GM19239 (cell line): ENCODE measurements around the gene PSME3.

ENCODE experiments used
- DNase-seq: peaks from one replicate; pipeline ENCODE4 v3.0.0; 2011; ENCODE audit warnings: low spot score; ENCODE audit not compliant: insufficient read length
- FAIRE-seq: peaks from 2 replicates; lab custom pipeline; 2011; peaks lifted over from hg19 to GRCh38; lab: Jason Lieb, UNC

The PSME3 gene

DNA sequence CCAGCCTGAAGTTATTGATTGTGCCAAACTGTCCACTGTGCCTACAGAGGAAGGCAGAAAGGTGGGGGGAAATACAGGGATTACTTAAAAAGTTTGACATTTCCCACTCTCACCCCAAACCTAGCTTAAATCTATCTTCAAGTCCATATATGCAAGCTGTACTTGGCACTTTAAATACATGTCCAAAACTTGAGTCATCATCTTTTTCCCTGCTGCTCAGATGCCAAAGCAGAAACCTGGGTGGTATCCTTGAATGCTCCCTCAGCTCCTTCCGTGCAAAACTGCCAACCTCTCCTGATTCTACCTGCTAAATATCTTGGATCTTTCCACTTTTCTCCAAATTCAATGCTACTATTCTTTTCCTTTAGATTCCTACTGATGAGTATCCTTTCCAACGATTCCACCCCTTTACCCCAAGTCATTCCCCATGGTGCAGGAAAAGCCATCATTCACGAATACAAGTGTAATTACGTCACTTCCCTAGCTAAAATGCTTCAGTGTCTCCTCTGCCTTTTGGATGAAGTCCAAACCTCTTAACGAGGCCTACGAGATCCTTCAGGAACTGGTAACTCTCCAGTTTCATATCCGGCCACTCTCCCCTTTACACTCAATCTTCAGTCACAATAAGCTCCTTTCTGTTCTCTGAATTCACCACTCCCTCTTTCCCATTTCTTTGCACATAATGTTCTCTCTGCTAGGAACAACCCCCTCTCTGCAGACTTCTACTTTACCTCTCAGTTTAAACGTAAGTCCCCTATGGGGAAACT lies 18.4 kb upstream of the PSME3 start:
- DNase-seq (no peak), FAIRE-seq (no peak)

DNA sequence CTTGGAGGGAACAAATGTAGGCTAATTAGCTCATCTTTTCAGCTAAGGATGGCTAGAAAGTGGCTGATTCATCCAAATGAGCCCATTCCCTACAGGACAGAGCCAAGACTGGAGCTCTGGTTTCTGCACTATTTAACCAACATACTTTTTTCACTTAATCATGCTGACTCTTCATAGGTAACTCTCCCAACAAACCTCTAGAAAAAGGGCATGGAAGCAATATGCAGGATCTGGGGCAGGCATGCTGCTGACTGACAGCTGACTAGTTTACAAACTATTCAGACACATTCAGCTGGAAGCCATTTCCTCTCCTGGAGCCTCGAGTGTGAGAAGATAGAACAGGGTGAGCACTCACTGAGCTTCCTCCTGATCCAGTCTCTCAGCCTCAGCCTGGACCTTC lies 15.3 kb upstream of the PSME3 start:
- DNase-seq (no peak), FAIRE-seq (no peak)

DNA sequence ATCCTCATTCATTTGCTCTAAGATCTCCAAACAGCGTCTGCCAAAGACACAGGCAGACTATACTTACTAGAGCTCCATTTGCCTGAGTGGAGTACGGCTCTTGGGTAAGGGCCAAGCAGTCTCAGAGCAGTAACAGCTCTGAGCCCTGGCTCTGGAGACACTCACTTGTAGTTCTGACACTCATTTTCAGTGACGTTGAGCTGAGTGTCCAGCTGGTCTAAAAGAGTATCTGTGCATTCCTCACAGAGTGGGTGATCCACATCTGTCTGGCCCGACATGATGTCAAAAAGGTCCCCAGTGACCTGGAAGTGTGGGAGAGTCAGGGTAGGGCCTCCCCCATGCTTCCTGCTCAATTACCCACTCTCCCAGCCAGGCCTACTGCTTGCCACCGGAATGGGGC lies 14.8 kb upstream of the PSME3 start:
- DNase-seq (no peak), FAIRE-seq (no peak)

DNA sequence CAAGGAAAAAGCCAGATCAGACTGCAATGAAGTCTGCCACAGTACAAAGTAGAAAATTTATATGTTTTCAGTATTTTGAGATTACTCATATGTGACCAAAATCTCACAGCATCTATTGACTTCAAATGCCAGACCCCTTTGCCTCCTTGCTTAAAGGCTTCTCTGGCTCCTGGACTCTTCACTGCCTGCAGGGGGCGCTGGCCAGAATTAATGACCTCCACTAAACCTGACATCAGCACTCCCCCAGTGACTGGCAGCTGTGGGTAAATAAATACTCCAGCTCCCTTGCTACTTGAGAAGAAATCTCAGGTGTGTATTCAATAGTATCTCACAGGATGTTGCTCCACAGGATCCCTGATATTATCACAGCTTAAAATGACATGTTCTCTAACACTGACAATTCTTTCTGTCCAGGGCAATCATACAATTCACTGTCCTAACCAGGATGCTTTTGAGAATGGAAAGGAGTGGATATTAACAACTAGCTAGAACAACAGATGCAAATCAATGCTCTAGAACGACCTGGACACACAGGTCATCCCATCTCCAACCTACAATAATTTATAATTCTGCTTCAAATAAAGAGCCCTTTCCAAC lies 13.2 kb upstream of the PSME3 start:
- DNase-seq (peak; percentile 39), FAIRE-seq (no peak)

DNA sequence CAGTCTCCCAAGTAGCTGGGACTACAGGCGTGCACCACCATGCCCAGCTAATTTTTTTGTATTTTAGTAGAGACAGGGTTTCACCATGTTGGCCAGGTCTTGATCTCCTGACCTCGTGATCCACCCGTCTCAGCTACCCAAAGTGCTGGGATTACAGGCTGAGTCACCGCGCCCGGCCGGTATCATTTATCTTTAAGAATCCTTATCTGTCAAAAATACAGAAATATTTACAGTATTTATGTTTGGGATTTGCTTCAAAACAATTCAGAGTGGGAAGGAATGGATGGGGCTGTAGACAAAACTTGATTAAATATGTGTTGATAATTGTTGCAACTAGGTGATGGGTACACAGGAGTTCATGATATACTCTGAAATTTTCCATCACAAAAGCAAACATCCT lies 12.0 kb upstream of the PSME3 start:
- DNase-seq: no peak
- FAIRE-seq: no peak

DNA sequence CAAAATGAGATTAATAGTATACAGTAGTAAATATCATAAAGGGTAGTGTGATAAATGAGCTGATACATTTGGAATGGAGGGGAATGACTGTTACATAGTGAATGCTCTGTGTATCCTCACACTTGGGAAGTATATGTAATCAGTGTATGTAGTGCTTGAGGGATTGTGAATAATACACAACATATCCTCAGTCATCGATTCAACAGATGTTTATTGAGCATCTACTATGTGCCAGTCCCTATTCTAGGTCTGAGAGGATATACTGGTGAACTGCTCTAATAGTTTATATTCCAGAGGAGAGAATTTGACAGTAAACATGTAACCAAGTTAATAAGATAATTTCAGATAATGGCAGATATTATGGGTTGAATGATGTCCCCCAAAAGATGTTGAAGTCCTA lies 5.7 kb upstream of the PSME3 start:
- DNase-seq (no peak), FAIRE-seq (no peak)

DNA sequence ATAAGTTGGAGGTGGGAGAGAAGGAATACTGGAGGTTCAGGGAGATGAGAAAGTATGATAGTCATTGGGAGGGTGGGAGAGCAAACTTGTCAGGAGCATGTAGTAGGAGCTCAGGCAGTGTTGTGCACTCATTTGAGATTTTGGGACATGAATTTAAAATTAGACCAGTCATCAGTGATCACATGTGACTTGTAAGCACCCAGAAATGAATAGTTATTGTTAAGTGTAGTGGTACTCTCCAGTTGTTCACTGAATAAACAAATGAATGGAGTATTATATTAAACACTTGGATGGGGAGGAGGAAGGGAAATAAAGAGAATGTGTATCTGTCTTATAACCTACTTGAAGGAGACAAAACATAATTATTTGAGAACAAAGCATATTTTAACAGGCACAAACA lies 2.2 kb upstream of the PSME3 start:
- no peak for FAIRE-seq

DNA sequence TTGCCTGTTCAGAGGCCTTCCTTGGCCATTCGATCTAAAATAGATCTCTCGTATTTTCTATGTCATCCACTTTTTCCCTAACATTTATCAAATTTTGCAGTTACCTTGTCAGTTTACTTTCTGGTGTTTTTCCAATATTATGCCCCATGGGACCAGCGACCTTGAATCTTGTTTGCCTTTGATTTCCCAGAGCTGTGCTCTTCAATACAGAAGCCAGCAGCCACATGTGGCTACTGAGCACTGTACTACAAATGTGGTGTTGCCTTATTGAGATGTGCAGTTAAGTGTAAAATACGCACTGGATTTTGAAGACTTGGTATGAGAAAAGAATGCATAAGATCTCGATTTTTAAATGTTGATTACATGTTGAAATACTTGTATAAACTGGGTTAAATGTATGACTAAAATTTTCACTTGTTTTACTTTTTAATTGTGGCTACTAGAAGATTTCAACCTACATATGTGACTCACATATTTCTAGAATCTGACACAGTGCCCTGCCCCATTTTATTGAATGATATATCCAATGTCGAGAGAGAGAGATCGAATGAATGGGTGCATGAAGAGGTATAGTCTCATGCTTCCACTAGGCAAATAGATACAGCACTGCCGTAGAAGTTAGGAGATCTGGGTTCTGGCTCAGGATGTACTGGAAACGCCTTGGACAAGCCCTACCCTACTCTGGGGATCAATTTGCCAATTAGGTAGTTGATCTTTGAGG lies 824 bp upstream of the PSME3 start:
- DNase-seq: no peak
- FAIRE-seq: no peak

More for the DNA sequence above, 2.2 kb upstream of the PSME3 start:
- DNase-seq: no peak

DNA sequence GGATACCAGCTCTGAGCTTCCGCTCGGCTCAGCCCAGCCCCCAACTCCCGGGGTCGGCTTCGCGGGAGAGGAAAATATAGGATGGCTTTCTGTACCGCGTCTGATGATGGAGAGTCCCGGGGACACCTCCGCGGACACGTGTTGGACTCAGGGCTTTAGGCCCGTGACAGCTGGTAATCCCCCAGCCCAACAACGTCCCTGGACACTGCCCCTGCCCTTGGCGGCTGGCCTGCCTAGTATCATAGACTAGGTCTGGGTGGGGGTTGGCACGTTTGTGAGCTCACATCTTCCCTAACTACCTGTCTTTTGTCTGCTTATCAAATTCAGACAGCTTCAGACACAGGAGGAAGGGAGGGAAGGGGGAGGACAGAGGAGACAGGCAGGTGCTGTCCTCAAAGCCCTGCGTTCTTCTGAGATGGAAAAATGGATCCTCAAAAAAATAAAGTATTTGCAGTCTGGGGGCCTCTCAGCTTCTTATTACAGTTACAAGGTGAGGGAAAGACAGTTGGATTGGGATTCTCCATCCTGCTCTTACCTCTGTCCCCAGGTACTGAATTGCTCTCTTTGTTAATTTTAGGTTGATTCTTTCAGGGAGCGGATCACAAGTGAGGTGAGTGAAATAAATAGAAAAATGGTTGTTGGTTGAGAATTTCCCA lies 698 bp downstream of the PSME3 start:
- FAIRE-seq: no peak
- DNase-seq: no peak

DNA sequence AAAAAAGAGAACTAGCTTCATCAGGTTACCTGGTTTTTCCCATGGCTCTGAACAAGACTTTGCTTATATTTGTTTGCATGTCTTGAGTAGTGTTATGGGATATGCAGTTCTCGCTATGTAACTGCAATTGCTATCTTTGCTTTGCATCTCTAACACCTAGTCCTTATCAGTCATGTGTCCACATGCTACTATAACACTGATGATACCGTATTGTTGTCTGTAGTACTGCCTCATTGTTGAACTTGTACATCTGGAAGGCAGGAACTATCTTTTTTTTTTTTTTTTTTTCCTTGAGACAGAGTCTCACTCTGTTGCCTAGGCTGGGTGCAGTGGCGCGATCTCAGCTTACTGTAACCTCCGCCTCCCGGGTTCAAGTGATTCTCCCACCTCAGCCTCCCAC lies 2.5 kb downstream of the PSME3 start:
- FAIRE-seq (no peak), DNase-seq (no peak)

DNA sequence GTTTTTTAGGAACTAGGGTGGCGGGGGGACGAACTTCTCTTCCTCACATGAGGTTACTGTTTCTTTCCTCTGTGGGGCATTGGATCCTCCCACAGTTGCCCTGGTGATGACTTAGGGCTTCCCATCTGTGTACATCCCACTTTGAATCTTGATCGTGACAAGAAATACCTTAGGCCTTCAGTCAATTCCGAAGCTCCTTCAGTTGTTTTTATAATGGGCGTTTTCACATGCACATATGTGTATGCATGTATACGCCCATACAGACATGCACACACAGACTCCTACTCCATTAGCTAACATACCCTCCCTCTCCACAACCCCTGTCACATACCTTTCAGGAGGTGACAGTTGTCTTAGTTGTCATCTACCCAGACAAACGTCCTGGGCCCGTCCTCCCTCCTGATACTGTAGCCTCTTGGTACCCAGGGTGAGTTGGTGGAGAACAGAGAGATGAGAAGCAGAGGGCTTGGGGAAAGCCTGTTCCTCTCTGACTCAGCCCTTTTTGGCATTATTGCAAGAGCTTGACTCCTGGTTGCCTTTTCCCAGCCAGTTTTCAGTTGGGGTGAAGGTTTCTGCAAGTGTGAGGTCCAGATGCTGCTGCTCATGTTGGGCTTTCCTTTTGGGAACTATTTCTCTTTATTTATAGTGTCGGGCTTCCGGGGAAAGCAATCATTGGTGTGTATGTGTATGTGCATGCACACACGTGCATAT lies 8.9 kb downstream of the PSME3 start:
- FAIRE-seq (no peak), DNase-seq (no peak)

DNA sequence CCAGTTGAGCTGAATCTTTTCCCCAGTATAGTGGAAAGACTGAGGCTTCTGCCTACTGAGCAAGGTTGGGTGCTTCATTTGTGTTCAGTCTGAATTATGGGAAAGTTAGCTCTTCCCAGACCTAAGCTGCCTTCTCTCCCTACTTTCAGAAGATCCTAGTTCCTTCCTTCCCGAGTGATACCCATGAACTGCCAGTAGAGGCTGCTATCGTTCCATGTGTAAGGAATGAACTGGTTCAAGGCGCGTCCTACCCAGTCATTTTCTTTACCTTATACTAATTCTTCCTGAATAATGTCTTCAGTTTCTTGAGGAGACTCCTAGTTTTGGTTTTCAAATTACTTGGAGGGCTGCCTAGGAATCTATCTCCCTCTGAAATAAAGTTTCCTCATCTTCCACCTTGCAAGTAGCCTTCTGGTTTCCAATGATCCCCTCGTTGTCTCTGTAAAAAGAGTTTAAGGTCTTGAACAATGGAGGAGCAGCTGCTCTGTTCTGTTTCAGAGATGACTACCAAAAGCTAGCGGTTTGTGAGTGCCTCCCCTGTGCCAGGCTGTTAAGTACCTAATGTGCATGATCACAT lies 10.2 kb downstream of the PSME3 start:
- DNase-seq (no peak), FAIRE-seq (peak; percentile 28)

DNA sequence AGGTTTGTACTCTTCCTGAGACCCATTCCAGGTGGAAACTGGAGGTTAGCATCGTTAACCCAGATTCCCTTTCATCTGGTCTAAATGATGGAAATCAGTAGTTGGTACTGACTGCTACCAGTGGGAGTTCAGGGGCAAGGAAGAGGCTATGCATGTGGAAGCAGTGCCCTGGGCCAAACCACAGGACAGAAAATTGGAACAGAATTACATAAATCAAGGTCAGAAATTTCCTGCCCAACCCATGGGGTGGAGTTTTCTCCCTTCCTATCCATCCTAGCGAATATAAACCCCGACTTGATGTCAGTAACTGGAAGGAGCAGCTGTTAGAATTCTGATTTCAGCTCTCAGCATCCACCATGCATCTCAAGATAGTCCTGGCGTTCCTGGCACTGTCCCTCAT lies 11.1 kb downstream of the PSME3 start, which contains the start of gene AOC2:
Gene AOC2, plus strand, starts transcription at position 310 of the 400 bp plus-strand sequence. Its CDS starts 47 bp downstream, at position 357.
- FAIRE-seq (no peak), DNase-seq (no peak)

DNA sequence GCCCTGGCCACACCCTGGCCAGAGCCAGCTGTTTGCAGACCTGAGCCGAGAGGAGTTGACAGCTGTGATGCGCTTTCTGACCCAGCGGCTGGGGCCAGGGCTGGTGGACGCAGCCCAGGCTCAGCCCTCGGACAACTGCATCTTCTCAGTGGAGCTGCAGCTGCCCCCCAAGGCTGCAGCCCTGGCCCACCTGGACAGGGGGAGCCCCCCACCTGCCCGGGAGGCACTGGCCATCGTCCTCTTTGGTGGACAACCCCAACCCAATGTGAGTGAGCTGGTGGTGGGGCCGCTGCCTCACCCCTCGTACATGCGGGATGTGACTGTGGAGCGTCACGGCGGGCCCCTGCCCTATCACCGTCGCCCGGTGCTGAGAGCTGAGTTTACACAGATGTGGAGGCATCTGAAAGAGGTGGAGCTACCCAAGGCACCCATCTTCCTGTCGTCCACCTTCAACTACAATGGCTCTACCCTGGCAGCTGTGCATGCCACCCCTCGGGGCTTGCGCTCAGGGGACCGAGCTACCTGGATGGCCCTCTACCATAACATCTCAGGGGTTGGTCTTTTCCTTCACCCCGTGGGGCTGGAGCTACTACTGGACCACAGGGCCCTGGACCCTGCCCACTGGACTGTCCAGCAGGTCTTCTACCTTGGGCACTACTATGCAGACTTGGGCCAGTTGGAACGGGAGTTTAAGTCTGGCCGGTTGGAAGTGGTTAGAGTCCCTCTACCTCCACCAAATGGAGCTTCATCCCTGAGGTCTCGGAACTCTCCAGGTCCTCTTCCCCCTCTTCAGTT lies 11.8 kb downstream of the PSME3 start:
- no peak for FAIRE-seq
- DNase-seq: no peak

DNA sequence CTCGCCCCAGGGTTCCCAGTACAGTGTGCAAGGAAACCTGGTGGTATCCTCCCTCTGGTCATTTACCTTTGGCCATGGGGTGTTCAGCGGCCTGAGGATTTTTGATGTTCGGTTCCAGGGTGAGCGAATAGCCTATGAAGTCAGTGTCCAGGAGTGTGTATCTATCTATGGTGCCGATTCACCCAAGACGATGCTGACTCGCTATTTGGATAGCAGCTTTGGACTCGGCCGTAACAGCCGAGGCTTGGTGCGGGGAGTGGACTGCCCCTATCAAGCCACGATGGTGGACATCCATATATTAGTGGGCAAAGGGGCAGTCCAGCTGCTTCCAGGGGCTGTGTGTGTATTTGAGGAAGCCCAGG lies 12.3 kb downstream of the PSME3 start:
- DNase-seq: no peak
- no peak for FAIRE-seq

DNA sequence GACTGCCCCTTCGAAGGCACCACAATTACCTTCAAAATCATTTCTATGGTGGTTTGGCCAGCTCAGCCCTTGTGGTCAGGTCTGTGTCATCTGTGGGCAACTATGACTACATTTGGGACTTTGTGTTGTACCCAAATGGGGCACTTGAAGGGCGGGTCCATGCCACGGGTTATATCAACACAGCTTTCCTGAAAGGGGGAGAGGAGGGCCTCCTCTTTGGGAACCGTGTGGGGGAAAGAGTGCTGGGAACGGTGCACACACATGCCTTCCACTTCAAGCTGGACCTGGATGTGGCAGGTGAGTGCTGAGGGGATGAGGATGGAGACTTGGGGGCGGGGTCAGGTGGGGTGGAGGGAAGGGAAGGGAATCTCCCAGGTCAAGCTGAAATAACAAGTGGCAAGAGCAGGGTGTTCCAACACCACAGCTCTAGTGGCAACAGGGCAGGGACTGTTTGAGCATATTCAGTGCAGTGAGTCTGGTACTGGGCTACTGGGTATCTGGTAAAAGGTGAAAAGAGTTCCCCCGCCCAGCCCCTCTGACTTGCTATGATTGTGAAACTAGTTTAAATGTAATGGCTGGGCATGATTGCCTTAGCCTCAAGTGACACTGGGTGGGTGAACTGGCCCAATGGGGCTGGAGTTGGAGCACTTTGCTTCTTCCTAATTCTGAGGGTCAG lies 12.9 kb downstream of the PSME3 start:
- FAIRE-seq (no peak), DNase-seq (no peak)

DNA sequence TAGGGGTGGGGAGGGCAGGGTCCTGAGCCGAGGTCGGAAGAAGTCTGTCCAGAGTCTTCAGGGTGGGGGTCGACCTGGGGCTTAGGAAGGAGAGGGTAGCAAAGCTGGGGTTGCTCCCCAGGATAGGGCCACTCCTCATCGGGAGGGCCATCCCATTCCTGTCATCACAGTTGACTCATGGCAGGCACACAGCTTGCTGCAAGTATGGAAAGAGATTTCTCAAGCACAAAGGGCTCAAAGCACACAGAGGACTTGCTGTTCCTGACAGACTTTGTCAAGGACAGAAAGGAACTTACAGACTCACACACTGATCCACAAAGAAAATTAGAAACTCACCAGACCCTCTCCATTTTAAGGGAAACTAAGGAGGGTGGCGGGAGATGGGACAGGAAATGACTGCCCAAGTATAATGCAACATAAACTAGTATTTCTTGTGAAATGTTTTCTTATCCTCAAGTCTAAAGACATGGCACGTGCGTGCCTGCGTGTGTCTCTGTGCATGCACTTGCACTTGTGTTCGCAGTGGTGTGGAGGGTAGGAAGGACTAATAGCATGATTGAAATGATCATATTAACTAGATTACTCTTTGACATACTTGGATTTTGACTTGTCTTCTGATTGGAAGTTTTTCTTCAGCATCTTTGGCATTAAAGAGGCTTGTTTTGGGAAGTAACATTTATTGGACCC lies 13.5 kb downstream of the PSME3 start:
- DNase-seq: no peak
- no peak for FAIRE-seq

DNA sequence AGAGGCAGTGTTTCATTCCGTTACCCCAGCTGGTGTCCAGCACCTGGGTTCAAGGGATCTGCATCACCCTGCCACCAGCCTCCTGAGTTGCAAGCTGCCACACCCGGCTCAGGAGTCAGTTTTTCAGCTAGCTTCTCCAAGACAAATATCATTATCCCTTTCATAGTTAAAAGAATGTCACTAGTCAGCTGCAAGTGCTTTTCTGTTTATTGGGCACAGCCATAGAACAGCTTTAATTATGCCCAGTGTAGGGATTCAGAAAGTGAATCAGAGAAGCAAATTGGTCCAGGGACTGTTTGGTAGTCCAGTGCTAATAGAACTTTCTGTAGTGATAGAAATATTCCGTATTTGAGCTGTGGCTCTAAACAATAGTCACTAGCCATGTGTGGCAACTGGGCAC lies 14.9 kb downstream of the PSME3 start:
- FAIRE-seq (no peak), DNase-seq (no peak)
